KOPT-K1 (cell line): ENCODE measurements around the gene ZNF681.
"Not testable (repeated sequence)": the region's sequence is repeated elsewhere in the genome, so short reads cannot be mapped to it uniquely, and the experiment has no call there.

Experiments used
- H3K27ac ChIP-seq: fragments of 200-600 bp; sonication (generic); 2 replicates; pipeline ENCODE4 v1.5.1; 2016; ENCODE audit warnings: antibody characterized with exemption, mild to moderate bottlenecking, low read depth, low read length; ENCODE audit not compliant: poor library complexity, severe bottlenecking
- H3K36me3 ChIP-seq: fragments of 200-600 bp; sonication (generic); 2 replicates; pipeline ENCODE4 v1.5.1; 2017; ENCODE audit warnings: antibody characterized with exemption, mild to moderate bottlenecking, low read length, moderate library complexity; ENCODE audit not compliant: insufficient read depth
- H3K9me3 ChIP-seq: fragments of 200-600 bp; sonication (generic); 2 replicates; pipeline ENCODE4 v1.5.1; 2017; ENCODE audit warnings: antibody characterized with exemption, low read length, mild to moderate bottlenecking; ENCODE audit not compliant: insufficient read depth, poor library complexity, severe bottlenecking

The ZNF681 gene

DNA sequence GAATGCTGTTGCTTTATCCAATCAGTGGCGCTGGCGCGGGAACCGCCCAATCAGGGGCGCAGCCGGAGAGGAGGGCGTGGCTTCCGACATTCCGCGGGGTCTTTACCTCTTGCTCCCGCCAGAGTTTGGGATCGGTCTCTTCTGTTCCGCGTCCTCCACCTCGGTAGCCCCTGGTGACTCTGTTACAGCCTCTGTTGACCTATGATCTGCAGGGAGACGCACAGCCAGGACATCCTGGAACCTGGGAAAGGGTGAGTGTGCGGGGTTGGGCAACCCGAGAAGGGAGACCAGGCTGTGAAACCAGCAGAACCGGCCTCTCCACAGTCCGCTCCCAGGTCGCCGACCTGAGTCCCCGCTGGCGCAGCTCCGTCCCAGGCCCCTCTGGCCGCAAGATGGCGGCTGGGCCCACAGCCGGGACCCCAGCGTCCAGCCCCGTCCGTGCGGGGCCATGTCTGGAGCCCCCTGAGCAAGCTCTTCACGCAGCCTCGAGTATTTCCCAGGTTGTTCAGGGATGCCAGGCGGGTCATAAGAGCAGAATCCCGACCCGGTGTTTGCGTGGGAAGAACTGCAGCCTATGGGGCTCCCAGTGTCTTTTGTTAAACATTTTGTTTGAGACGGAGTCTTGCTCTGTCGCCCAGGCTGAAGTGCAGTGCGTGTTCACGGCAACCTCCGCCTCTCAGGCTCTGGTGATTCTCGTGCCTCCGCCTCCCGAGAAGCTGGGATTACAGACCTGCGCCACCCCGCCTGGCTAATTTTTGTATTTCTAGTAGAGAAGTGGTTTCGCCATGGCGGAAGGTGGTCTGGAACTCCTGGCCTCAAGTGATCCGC is 4.4 kb upstream of the ZNF681 start:
- peaks cover 9% of the 10 kb centered on the region for H3K9me3 ChIP-seq
- peaks cover 27% of the 10 kb centered on the region for H3K36me3 ChIP-seq
- peak overlapping the region; percentile 73 for H3K27ac ChIP-seq

DNA sequence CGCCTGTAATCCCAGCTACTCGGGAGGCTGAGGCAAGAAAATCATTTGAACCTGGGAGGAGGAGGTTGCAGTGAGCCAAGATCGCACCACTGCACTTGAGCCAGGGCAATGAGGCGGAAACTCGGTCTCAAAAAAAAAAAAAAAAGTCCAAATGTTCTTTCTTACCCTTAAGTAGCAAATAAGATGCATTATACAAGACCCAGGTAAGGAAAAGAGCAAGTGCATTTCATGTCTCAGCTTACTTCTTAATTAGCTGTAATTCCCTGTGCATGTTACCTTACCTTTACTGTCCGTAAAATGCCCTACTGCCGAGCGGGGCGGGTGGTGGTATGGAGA is 3.8 kb upstream of the ZNF681 start:
- peaks cover 9% of the 10 kb centered on the region for H3K9me3 ChIP-seq
- H3K27ac ChIP-seq, result peak overlapping the region; percentile 73
- peaks cover 26% of the 10 kb centered on the region for H3K36me3 ChIP-seq

DNA sequence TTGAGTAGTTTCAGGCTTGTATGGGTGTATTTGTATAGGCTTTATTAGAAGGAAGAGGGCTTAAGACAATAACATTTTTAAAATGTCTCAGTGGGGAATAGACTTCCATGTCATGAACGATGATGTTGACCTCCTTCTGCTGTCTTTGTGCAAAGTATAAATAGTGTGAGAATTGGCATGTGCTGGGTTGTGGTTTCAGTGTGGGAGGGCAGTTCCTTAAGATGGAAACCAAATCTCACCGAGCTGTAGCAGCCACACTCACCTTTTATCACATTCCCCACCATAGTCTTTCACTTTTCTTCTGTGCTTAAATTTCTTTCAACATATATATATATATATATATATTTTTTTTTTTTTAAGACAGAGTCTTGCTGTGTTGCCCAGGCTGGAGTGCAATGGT is 1.6 kb upstream of the ZNF681 start:
- peaks cover 19% of the 10 kb centered on the region for H3K36me3 ChIP-seq
- peaks cover 18% of the 10 kb centered on the region for H3K9me3 ChIP-seq
- H3K27ac ChIP-seq, result not testable (repeated sequence)

DNA sequence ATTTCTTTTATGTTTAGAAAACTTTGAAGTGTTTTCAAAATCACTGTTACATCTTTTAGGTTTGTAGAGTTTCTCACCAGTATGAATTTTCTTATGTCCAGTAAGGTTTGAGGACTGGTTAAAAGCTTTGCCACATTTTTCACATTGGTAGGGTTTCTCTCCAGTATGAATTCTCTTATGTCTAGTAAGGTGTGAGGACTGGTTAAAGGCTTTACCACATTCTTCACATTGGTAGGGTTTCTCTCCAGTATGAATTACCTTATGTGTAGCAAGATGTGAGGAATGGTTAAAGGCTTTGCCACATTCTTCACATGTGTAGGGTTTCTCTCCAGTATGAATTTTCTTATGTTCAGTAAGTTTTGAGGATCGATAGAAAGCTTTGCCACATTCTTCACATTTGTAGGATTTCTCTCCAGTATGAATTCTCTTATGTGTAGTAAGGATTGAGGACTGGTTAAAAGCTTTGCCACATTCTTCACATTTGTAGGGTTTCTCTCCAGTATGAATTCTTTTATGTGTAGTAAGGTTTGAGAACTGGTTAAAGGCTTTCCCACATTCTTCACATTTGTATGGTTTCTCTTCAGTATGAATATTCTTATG is 15.0 kb downstream of the ZNF681 start:
- Histone ChIP-seq H3K9me3 (peaks cover 98% of the 10 kb centered on the region), H3K36me3 (peaks cover 64% of the 10 kb centered on the region)
- not testable (repeated sequence) for H3K27ac ChIP-seq

DNA sequence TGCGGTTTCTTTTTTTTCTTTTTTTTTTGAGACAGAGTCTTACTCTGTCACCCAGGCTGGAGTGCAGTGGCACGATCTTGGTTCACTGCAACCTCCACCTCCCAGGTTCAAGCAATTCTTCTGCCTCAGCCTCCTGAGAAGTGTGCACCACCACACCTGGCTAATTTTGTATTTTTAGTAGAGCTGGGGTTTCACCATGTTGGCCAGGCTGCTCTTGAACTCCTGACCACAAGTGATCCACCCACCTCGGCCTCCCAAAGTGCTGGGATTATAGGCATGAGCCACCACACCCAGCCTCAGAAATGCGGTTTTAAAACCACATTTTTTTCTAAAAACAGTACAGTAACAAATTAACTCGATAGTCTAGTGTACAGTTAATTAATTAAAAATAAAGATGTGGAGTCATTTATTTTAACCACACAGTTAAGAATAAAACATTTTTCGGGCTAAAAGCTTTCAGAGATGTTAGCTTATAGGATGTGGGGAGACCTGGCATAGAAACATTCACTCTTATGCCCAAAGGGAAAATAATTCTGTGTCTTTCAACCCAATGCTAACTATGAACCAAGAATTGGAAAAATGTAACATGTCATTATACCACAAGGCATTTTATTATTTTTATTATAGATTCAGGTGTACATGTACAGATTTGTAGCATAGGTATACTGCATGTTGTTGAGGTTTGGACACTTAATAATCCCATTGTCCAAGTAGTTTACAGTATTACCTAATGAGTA is 27.8 kb downstream of the ZNF681 start:
- not testable (repeated sequence) for H3K27ac ChIP-seq, H3K36me3 ChIP-seq
- peaks cover 27% of the 10 kb centered on the region for H3K9me3 ChIP-seq

DNA sequence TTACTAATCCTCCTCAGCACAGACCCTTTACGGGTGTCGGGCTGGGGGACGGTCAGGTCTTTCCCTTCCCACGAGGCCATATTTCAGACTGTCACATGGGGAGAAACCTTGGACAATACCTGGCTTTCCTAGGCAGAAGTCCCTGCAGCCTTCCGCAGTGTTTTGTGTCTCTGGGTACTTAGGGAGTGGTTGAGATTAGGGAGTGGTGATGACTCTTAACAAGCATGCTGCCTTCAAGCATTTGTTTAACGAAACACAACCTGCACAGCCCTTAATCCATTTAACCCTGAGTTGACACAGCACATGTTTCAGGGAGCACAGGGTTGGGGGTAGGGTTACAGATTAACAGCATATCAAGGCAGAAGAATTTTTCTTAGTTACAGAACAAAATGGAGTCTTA is 34.5 kb downstream of the ZNF681 start:
- not testable (repeated sequence) for H3K27ac ChIP-seq, H3K36me3 ChIP-seq, H3K9me3 ChIP-seq

DNA sequence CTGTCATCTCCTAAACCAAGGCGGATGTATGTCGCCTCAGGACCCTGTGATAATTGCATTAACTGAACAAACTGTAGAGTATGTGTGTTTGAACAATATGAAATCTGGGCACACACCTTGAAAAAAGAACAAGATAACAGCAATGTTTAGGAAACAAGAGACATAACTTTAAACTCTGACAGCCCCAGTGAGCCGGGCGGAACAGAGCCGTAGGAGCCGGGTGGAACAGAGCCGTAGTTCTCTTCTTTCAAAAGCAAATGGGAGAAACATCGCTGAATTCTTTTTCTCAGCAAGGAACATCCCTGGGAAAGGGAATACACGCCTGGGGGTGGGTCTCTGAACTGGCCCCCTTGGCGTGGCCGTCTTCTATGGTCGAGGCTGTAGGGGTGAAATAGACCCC is 39.9 kb downstream of the ZNF681 start:
- H3K36me3 ChIP-seq, result no peaks in the 10 kb centered on the region
- no peak overlapping the region for H3K27ac ChIP-seq
- H3K9me3 ChIP-seq, result peaks cover 8% of the 10 kb centered on the region

DNA sequence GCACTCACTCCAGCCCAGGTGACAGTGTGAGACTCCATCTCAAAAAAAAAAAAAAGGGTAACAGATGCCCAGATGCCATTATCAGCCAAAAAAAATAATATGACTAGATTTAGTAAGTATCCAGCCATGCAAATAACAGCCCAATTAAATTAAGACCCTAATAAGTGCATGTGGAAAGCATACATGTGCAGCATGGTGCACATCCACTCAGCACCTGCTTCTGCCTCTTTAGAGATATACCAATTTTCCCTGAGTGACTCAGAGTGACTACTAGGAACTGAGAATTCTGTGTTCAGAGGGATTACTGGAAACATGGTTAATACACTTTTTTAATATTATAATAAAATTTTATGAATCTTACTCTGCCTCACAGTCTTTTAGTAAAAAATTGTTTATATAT is 41.9 kb downstream of the ZNF681 start:
- Histone ChIP-seq H3K36me3 (no peaks in the 10 kb centered on the region), H3K9me3 (peaks cover 8% of the 10 kb centered on the region), H3K27ac (no peak overlapping the region)

DNA sequence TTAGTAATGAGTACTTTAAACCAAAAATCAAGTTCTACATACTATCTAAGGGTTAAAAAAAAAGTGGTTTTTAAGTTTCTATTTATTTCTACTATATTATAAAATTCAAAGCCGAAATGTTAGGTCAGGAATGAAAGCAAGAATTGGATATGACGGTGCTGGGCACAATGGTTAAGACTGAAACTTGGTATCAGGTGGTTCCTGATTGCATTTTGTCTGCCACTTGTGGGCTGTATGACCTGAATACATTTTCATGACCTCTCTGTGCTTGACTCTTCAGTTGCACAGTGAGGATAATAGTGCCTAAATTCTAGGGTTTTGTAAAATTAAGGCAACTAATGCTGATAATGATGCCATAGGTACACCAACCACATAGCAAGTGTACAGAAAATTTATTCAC is 49.3 kb downstream of the ZNF681 start:
- no peak overlapping the region for H3K27ac ChIP-seq
- H3K9me3 ChIP-seq, result no peaks in the 10 kb centered on the region
- no peaks in the 10 kb centered on the region for H3K36me3 ChIP-seq

DNA sequence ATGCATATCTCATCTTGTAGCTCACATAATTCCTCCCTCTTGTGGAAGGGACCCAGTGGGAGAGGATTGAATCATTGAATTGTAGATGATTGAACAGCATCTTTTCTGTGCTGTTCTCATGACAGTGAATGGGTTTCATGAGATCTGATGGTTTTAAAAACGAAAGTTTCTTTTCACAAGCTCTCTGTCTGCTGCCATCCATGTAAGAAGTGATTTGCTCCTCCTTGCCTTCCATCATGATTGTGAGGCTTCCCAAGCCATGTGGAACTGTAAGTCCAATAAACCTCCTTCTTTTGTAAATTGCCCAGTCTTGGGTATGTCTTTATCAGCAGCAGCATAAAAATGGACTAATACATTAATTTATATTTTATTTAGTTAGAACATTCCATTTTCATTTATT is 52.0 kb downstream of the ZNF681 start:
- Histone ChIP-seq H3K9me3 (no peaks in the 10 kb centered on the region), H3K27ac (no peak overlapping the region), H3K36me3 (no peaks in the 10 kb centered on the region)

DNA sequence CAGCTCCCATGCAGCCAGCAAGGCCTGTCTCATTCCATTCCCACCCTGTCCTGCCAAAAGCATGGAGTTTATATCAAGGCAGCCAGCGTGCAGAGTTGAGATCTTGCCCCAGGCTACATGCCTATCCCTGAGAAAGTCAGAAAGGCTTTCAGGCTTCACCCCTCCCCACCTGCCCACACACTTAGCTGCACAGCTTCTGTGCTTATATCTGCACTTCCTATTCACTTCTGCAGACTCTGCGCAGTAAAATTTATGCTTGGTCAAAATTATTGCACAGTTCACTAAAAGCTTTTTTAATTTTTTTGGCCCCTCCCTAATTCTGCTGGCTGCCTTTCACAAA is 59.2 kb downstream of the ZNF681 start:
- peaks cover 24% of the 10 kb centered on the region for H3K9me3 ChIP-seq

DNA sequence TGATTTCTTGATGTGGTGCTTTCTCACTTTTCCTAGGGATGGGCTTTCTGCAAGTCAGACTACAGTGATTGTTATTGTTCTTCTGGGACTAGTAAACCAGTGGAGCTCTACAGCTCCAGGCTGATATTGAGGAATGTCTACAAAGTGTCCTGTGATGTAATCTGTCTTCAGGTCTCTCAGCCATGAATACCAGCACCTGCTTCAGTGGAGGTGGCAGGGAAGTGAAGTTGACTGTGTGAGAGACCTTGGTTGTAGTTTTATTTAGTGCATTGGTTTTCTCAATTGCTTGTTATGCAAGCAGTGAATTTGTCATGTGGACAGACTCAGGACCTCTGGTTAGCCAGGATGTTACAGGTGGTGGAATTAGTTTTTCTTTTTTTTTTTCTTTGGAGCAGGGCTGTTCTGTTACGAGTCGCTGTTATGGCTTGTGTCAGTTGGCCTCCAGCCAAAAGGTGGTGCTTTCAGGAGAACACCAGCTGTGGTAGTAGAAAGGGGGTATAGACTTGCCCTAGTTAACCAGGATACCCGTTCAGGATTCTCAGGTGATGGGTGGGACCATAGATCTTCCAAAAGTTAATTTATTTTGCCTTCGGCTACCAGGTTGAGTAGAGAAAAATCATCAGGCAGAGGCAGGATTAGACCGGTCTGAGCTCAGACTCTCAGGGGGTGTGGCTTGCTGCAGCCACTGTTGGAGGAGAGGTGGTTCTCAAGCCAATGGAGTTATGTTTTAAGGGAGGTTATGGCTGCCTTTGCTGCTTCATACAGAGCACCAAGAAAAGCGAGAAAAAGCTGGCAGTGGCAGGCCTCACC is 59.8 kb downstream of the ZNF681 start:
- Histone ChIP-seq H3K36me3 (no peaks in the 10 kb centered on the region), H3K27ac (no peak overlapping the region), H3K9me3 (peaks cover 24% of the 10 kb centered on the region)

More for the DNA sequence above, 59.2 kb downstream of the ZNF681 start:
- no peak overlapping the region for H3K27ac ChIP-seq
- H3K36me3 ChIP-seq, result no peaks in the 10 kb centered on the region

DNA sequence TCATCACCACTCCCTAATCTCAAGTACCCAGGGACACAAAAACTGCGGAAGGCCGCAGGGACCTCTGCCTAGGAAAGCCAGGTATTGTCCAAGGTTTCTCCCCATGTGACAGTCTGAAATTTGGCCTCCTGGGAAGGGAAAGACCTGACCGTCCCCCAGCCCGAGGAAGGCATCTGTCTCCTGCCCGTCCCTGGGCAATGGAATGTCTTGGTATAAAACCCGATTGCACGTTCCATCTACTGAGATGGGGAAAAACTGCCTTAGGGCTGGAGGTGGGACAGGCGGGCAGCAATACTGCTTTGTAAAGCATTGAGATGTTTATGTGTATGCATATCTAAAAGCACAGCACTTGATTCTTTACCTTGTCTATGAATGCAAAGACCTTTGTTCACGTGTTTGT is 65.8 kb downstream of the ZNF681 start:
- H3K27ac ChIP-seq, H3K36me3 ChIP-seq: not testable (repeated sequence)
- H3K9me3 ChIP-seq, result peaks cover 30% of the 10 kb centered on the region
